ENCODE measurements around the gene ANKMY1.
A peak's percentile ranks its signal among the peaks of the same experiment; 100 is the strongest.

Gene ANKMY1

GRCh38 chr2:240573516-240574385 lies 16.0 kb upstream of the ANKMY1 start:
- H3K4me3 ChIP-seq (ENCODE audit: insufficient read length, low read depth), result no peak overlapping the region
- DNase-seq (ENCODE audit: low read depth, low spot score), result no peak

DNA sequence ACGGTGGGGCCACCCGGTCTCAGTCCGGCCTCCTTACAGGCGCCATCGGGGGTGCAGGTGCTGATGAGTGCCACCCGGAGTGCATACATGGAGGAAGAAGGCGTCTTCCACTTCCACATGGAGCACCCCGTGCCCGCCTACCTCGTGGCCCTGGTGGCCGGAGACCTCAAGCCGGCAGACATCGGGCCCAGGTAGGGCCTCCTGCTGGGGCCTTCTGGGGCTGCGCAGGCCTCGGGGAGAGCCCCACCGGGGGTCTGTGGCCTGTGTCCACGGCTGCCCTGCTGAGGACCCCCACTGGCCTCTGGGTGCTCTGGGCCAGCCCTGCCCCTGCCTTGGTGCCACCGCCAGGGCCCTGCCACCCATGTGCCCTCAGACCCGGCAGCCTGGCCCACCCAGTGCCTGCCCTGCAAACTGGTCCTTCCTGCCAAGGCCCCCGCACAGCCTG lies 15.3 kb upstream of the ANKMY1 start:
- Histone ChIP-seq H3K36me3 (ENCODE audit: insufficient read depth, insufficient read length, low read length) (peaks cover 49% of the 10 kb centered on the region), H3K9me3 (ENCODE audit: insufficient read depth, low read length) (no peaks in the 10 kb centered on the region), H3K27me3 (ENCODE audit: insufficient read depth, insufficient read length) (peaks cover 13% of the 10 kb centered on the region), H3K9ac (ENCODE audit: insufficient read length, low read depth) (no peak overlapping the region), H3K4me3 (ENCODE audit: insufficient read length, low read depth) (no peak overlapping the region), H3K4me1 (ENCODE audit: insufficient read depth, insufficient read length) (peaks cover 21% of the 10 kb centered on the region)
- TF ChIP-seq YY1 (IDR thresholded peaks at IDR 0.05; ENCODE audit: insufficient read depth, insufficient read length), result no peak
- no peak for TF ChIP-seq ZNF274 (IDR thresholded peaks at IDR 0.05; ENCODE audit: low read depth, low read length)
- TF ChIP-seq SUZ12 (IDR thresholded peaks at IDR 0.05; ENCODE audit: extremely low read depth, insufficient read depth, insufficient read length), result no peak
- DNase-seq (ENCODE audit: low read depth, low spot score), result no peak

More at GRCh38 chr2:240573516-240574385, 16.0 kb upstream of the ANKMY1 start:
- Histone ChIP-seq H3K4me1 (ENCODE audit: insufficient read depth, insufficient read length) (peaks cover 21% of the 10 kb centered on the region), H3K27me3 (ENCODE audit: insufficient read depth, insufficient read length) (peaks cover 12% of the 10 kb centered on the region), H3K36me3 (ENCODE audit: insufficient read depth, insufficient read length, low read length) (peaks cover 56% of the 10 kb centered on the region), H3K9me3 (ENCODE audit: insufficient read depth, low read length) (no peaks in the 10 kb centered on the region), H3K9ac (ENCODE audit: insufficient read length, low read depth) (no peak overlapping the region)
- TF ChIP-seq SUZ12 (IDR thresholded peaks at IDR 0.05; ENCODE audit: extremely low read depth, insufficient read depth, insufficient read length) (no peak), YY1 (IDR thresholded peaks at IDR 0.05; ENCODE audit: insufficient read depth, insufficient read length) (no peak), ZNF274 (IDR thresholded peaks at IDR 0.05; ENCODE audit: low read depth, low read length) (no peak)

GRCh38 chr2:240572141-240573031 lies 14.6 kb upstream of the ANKMY1 start:
- TF ChIP-seq ZNF274 (IDR thresholded peaks at IDR 0.05; ENCODE audit: low read depth, low read length) (no peak), SUZ12 (IDR thresholded peaks at IDR 0.05; ENCODE audit: extremely low read depth, insufficient read depth, insufficient read length) (no peak), YY1 (IDR thresholded peaks at IDR 0.05; ENCODE audit: insufficient read depth, insufficient read length) (no peak)
- H3K4me3 ChIP-seq (ENCODE audit: insufficient read length, low read depth), result no peak overlapping the region
- peaks cover 26% of the 10 kb centered on the region for H3K4me1 ChIP-seq (ENCODE audit: insufficient read depth, insufficient read length)
- H3K27me3 ChIP-seq (ENCODE audit: insufficient read depth, insufficient read length), result peaks cover 19% of the 10 kb centered on the region
- H3K9me3 ChIP-seq (ENCODE audit: insufficient read depth, low read length), result no peaks in the 10 kb centered on the region
- DNase-seq (ENCODE audit: low read depth, low spot score), result no peak
- peaks cover 42% of the 10 kb centered on the region for H3K36me3 ChIP-seq (ENCODE audit: insufficient read depth, insufficient read length, low read length)
- no peak overlapping the region for H3K9ac ChIP-seq (ENCODE audit: insufficient read length, low read depth)

DNA sequence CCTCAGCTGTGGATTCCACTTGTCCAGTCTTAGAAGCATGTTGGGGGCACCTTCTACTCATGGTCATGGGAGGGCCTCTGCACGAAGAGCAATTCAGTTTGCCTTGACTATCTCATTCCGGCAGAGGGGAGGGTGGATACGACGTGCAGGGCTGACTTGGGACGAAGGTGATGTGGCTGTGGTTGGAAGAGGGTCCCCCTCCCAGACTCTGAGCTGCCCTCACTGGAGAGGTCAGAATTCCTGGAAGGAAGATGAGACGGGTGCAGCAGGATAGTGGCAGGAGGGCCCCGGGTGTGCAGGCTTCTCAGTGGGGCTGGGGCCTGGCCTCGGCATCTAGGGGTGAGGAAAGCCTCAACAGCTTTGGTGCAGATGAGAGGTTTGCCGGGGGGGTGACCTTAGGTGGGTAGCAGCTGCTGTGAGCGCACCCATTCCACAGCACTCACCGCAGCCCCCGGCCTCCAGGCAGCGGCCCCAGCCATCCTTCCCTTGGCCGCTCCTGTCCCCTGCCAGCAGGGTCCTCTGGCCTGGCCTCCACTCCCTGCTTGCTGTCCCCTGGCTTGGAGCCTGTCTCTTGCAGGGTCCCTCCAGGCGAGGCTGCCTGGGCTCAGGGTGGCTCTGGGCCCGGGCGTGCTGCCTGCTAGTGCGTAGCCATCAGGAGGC lies 13.7 kb upstream of the ANKMY1 start:
- Histone ChIP-seq H3K4me3 (ENCODE audit: insufficient read length, low read depth) (no peak overlapping the region), H3K9me3 (ENCODE audit: insufficient read depth, low read length) (no peaks in the 10 kb centered on the region), H3K4me1 (ENCODE audit: insufficient read depth, insufficient read length) (peaks cover 33% of the 10 kb centered on the region), H3K9ac (ENCODE audit: insufficient read length, low read depth) (peak overlapping the region; percentile 13), H3K27me3 (ENCODE audit: insufficient read depth, insufficient read length) (peaks cover 29% of the 10 kb centered on the region), H3K36me3 (ENCODE audit: insufficient read depth, insufficient read length, low read length) (peaks cover 33% of the 10 kb centered on the region)
- TF ChIP-seq YY1 (IDR thresholded peaks at IDR 0.05; ENCODE audit: insufficient read depth, insufficient read length) (no peak), ZNF274 (IDR thresholded peaks at IDR 0.05; ENCODE audit: low read depth, low read length) (no peak), SUZ12 (IDR thresholded peaks at IDR 0.05; ENCODE audit: extremely low read depth, insufficient read depth, insufficient read length) (no peak)
- no peak for DNase-seq (ENCODE audit: low read depth, low spot score)

- Histone ChIP-seq H3K4me3 (ENCODE audit: insufficient read length, low read depth) (no peak overlapping the region), H3K27me3 (ENCODE audit: insufficient read depth, insufficient read length) (peaks cover 29% of the 10 kb centered on the region), H3K9me3 (ENCODE audit: insufficient read depth, low read length) (no peaks in the 10 kb centered on the region), H3K36me3 (ENCODE audit: insufficient read depth, insufficient read length, low read length) (peaks cover 26% of the 10 kb centered on the region), H3K9ac (ENCODE audit: insufficient read length, low read depth) (no peak overlapping the region), H3K4me1 (ENCODE audit: insufficient read depth, insufficient read length) (peaks cover 39% of the 10 kb centered on the region)
- DNase-seq (ENCODE audit: low read depth, low spot score), result no peak
- TF ChIP-seq YY1 (IDR thresholded peaks at IDR 0.05; ENCODE audit: insufficient read depth, insufficient read length), result no peak
- TF ChIP-seq SUZ12 (IDR thresholded peaks at IDR 0.05; ENCODE audit: extremely low read depth, insufficient read depth, insufficient read length), result no peak
- no peak for TF ChIP-seq ZNF274 (IDR thresholded peaks at IDR 0.05; ENCODE audit: low read depth, low read length)
Measured at GRCh38 chr2:240570531-240571313, 12.9 kb upstream of the ANKMY1 start.

- Histone ChIP-seq H3K9me3 (ENCODE audit: insufficient read depth, low read length) (no peaks in the 10 kb centered on the region), H3K4me3 (ENCODE audit: insufficient read length, low read depth) (no peak overlapping the region), H3K36me3 (ENCODE audit: insufficient read depth, insufficient read length, low read length) (peaks cover 20% of the 10 kb centered on the region), H3K27me3 (ENCODE audit: insufficient read depth, insufficient read length) (peaks cover 29% of the 10 kb centered on the region), H3K9ac (ENCODE audit: insufficient read length, low read depth) (no peak overlapping the region), H3K4me1 (ENCODE audit: insufficient read depth, insufficient read length) (peaks cover 40% of the 10 kb centered on the region)
- DNase-seq (ENCODE audit: low read depth, low spot score), result no peak
- TF ChIP-seq YY1 (IDR thresholded peaks at IDR 0.05; ENCODE audit: insufficient read depth, insufficient read length), result no peak
- no peak for TF ChIP-seq ZNF274 (IDR thresholded peaks at IDR 0.05; ENCODE audit: low read depth, low read length)
- TF ChIP-seq SUZ12 (IDR thresholded peaks at IDR 0.05; ENCODE audit: extremely low read depth, insufficient read depth, insufficient read length), result no peak
Measured at GRCh38 chr2:240569998-240570530, 12.3 kb upstream of the ANKMY1 start.

All from NT2/D1 (cell line).